ENCODE results near the gene ZNF654. TPM values are rescaled to one million over a fixed set of nuclear protein-coding genes. Genes with fewer than 3 reads are reported as not detected.

ZNF654 gene
- total and polyA plus RNA-seq, 2 experiments from 2014 or later: 6.3 to 16.2 TPM

DNA sequence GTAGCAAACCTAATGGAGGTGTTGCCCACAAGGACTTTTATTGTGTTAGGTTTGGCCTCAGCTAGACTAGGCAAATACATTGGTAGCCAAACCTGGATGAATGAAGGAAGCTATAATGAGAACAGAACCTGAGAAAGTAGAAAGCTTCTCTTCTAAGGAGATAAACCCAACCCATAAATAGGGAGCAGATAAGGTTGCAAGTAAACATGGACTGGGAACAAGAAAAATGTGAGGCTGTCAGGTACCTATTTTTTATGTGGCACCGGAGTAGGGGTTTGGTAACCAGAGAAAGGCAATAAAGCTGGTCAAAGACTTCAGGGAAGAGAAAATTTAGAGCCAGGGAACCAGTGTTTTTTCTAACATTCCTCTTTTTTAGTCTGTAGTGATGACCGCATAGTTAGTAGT, 25.0 kb downstream of the ZNF654 start:
- no peak for DNase-seq (ENCODE audit: low spot score)
- Histone ChIP-seq H3K4me3 (no peak overlapping the region), H3K9me2 (replicated peaks; ENCODE audit: insufficient read depth) (no peaks in the 10 kb centered on the region), H3K4me1 (ENCODE audit: insufficient read depth) (no peaks in the 10 kb centered on the region), H3K4me2 (no peak overlapping the region), H3K79me2 (peaks cover 64% of the 10 kb centered on the region), H3K27me3 (no peaks in the 10 kb centered on the region), H3K9me3 (ENCODE audit: low read depth) (peaks cover 4% of the 10 kb centered on the region), H2AFZ (no peak overlapping the region), H4K20me1 (ENCODE audit: insufficient read depth, poor library complexity, severe bottlenecking) (no peaks in the 10 kb centered on the region), H3K36me3 (replicated peaks; ENCODE audit: insufficient read depth, low read depth) (no peaks in the 10 kb centered on the region), H3K27ac (no peak overlapping the region)
- TF ChIP-seq, protein P1, sequence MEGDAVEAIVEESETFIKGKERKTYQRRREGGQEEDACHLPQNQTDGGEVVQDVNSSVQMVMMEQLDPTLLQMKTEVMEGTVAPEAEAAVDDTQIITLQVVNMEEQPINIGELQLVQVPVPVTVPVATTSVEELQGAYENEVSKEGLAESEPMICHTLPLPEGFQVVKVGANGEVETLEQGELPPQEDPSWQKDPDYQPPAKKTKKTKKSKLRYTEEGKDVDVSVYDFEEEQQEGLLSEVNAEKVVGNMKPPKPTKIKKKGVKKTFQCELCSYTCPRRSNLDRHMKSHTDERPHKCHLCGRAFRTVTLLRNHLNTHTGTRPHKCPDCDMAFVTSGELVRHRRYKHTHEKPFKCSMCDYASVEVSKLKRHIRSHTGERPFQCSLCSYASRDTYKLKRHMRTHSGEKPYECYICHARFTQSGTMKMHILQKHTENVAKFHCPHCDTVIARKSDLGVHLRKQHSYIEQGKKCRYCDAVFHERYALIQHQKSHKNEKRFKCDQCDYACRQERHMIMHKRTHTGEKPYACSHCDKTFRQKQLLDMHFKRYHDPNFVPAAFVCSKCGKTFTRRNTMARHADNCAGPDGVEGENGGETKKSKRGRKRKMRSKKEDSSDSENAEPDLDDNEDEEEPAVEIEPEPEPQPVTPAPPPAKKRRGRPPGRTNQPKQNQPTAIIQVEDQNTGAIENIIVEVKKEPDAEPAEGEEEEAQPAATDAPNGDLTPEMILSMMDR (IDR thresholded peaks at IDR 0.05; ENCODE audit: poor library complexity): no peak
- TF ChIP-seq EZH2 (IDR thresholded peaks at IDR 0.05; ENCODE audit: borderline replicate concordance) (no peak), EZH2phosphoT487 (IDR thresholded peaks at IDR 0.05; ENCODE audit: low read depth, severe bottlenecking, unreplicated experiment) (no peak)
- 63% methylated on average over 2 of the region's 2 CpGs for WGBS (ENCODE audit: low lambda C conversion rate, missing lambda C conversion rate)

DNA sequence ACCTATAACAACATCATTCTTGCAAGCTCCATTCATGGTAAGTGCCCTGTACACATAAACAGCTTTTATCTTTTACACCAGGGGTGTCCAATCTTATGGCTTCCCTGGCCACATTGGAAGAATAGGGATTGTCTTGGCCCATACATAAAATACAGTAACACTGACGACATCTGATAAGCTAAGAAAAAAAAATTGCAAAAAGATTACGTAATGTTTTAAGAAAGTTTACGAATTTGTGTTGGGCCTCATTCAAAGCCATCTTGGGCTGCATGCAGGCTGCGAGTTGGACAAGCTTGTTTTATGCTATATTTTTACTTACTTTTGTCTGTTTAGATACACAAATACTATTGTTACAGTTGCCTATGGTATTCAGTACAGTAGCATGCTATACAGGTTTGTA, 31.6 kb downstream of the ZNF654 start:
- Histone ChIP-seq H3K27ac (no peak overlapping the region), H3K9me3 (ENCODE audit: low read depth) (no peaks in the 10 kb centered on the region), H3K9me2 (replicated peaks; ENCODE audit: insufficient read depth) (no peaks in the 10 kb centered on the region), H4K20me1 (ENCODE audit: insufficient read depth, poor library complexity, severe bottlenecking) (no peaks in the 10 kb centered on the region), H3K4me2 (no peak overlapping the region), H3K36me3 (replicated peaks; ENCODE audit: insufficient read depth, low read depth) (no peaks in the 10 kb centered on the region), H3K27me3 (no peaks in the 10 kb centered on the region), H3K4me3 (no peak overlapping the region), H2AFZ (no peak overlapping the region), H3K79me2 (peaks cover 18% of the 10 kb centered on the region), H3K4me1 (ENCODE audit: insufficient read depth) (no peaks in the 10 kb centered on the region)
- no peak for DNase-seq (ENCODE audit: low spot score)
- WGBS (ENCODE audit: low lambda C conversion rate, missing lambda C conversion rate): 72% methylated on average over 4 of the region's 4 CpGs
- TF ChIP-seq EZH2phosphoT487 (IDR thresholded peaks at IDR 0.05; ENCODE audit: low read depth, severe bottlenecking, unreplicated experiment): no peak
- TF ChIP-seq EZH2 (IDR thresholded peaks at IDR 0.05; ENCODE audit: borderline replicate concordance): no peak
- TF ChIP-seq, protein P1 (IDR thresholded peaks at IDR 0.05; ENCODE audit: poor library complexity): no peak

DNA sequence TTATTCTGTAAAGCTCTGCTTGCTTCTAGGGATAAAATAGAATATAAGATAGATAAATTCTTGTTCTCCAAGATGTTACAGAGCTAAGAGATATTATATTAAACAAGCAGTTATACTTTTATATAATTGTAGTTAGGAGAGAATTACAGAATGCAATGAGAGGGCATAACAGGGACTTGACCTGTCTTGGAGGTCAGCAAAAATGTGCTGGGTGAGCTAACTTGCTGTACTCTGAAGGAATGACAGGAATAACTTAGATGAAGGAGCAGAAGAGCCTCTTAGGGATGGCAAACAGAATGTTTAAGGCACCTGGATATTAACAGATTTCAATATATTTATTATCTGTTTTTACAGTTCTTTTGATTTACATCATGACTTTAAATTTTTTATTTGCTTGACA, 33.2 kb downstream of the ZNF654 start:
- Histone ChIP-seq H3K4me1 (ENCODE audit: insufficient read depth) (no peaks in the 10 kb centered on the region), H3K36me3 (replicated peaks; ENCODE audit: insufficient read depth, low read depth) (no peaks in the 10 kb centered on the region), H3K27me3 (no peaks in the 10 kb centered on the region), H4K20me1 (ENCODE audit: insufficient read depth, poor library complexity, severe bottlenecking) (no peaks in the 10 kb centered on the region), H2AFZ (no peak overlapping the region), H3K9me3 (ENCODE audit: low read depth) (no peaks in the 10 kb centered on the region), H3K9me2 (replicated peaks; ENCODE audit: insufficient read depth) (no peaks in the 10 kb centered on the region), H3K79me2 (peaks cover 14% of the 10 kb centered on the region), H3K4me2 (no peak overlapping the region), H3K4me3 (no peak overlapping the region), H3K27ac (no peak overlapping the region)
- no peak for DNase-seq (ENCODE audit: low spot score)
- TF ChIP-seq, protein P1 (IDR thresholded peaks at IDR 0.05; ENCODE audit: poor library complexity): no peak
- no peak for TF ChIP-seq EZH2 (IDR thresholded peaks at IDR 0.05; ENCODE audit: borderline replicate concordance)
- TF ChIP-seq EZH2phosphoT487 (IDR thresholded peaks at IDR 0.05; ENCODE audit: low read depth, severe bottlenecking, unreplicated experiment): no peak

DNA sequence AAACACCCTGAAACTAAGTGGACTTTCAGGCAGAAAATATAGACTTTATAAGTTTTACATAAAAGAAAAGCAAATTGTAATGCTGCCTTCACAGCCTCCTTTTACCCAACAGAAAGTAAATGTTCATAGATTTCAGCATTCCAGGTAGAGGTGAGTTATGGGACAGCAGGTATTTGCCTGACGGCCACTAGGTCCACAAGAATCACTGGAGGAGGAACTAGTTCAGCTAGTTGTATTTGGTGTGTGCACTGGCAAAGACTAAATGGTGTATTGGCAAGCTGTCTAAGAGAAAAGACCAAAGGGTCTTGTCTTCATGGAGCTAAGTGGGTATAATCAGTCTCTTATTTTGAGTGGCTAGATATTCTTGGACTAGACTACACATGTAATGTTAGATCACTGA, 34.2 kb downstream of the ZNF654 start:
- TF ChIP-seq EZH2phosphoT487 (IDR thresholded peaks at IDR 0.05; ENCODE audit: low read depth, severe bottlenecking, unreplicated experiment) (no peak), EZH2 (IDR thresholded peaks at IDR 0.05; ENCODE audit: borderline replicate concordance) (no peak)
- TF ChIP-seq, protein P1 (IDR thresholded peaks at IDR 0.05; ENCODE audit: poor library complexity): no peak
- DNase-seq (ENCODE audit: low spot score): no peak
- 71% methylated on average over 1 of the region's 1 CpG for WGBS (ENCODE audit: low lambda C conversion rate, missing lambda C conversion rate)
- H3K4me1 ChIP-seq (ENCODE audit: insufficient read depth): no peaks in the 10 kb centered on the region
- H2AFZ ChIP-seq: no peak overlapping the region
- H3K36me3 ChIP-seq (replicated peaks; ENCODE audit: insufficient read depth, low read depth): no peaks in the 10 kb centered on the region
- H3K79me2 ChIP-seq: peaks cover 16% of the 10 kb centered on the region
- no peaks in the 10 kb centered on the region for H3K9me3 ChIP-seq (ENCODE audit: low read depth)
- H3K4me3 ChIP-seq: no peak overlapping the region
- H3K9me2 ChIP-seq (replicated peaks; ENCODE audit: insufficient read depth): no peaks in the 10 kb centered on the region
- H4K20me1 ChIP-seq (ENCODE audit: insufficient read depth, poor library complexity, severe bottlenecking): no peaks in the 10 kb centered on the region
- H3K27ac ChIP-seq: no peak overlapping the region
- no peak overlapping the region for H3K4me2 ChIP-seq
- H3K27me3 ChIP-seq: no peaks in the 10 kb centered on the region
